ENCODE measurements around the gene GUCY1B1. TPM values are rescaled to one million over a fixed set of nuclear protein-coding genes. Genes with fewer than 3 reads are reported as not detected.

Gene GUCY1B1
- polyA plus RNA-seq, 1 donor (not counting 4 experiments of a cell fraction or from before 2014, with no cell fraction given) = 0.05 TPM

- Histone ChIP-seq H3K9ac (ENCODE audit: control insufficient read depth, extremely low read depth, insufficient read depth, low read length) (no peak overlapping the region), H3K4me2 (ENCODE audit: control insufficient read depth, extremely low read depth, insufficient read depth, low read depth, low read length) (no peak overlapping the region), H3K4me3 (ENCODE audit: control insufficient read depth in 2 of 3, extremely low read depth in 1 of 3, insufficient read depth in 2 of 3, low read depth in 1 of 3, low read length in 3 of 3) (no peak overlapping the region), H3K79me2 (ENCODE audit: control insufficient read depth, insufficient read depth, low read length) (no peaks in the 10 kb centered on the region), H3K9me1 (ENCODE audit: control insufficient read depth, extremely low read depth, insufficient read depth, low read length) (no peaks in the 10 kb centered on the region), H2AFZ (ENCODE audit: control insufficient read depth, low read length) (no peak overlapping the region), H4K20me1 (ENCODE audit: control insufficient read depth, extremely low read depth, insufficient read depth, low read length) (no peaks in the 10 kb centered on the region), H3K36me3 (ENCODE audit: control insufficient read depth in 2 of 2, extremely low read depth in 1 of 2, insufficient read depth in 2 of 2, low read length in 2 of 2) (no peaks in the 10 kb centered on the region), H3K4me1 (ENCODE audit: control insufficient read depth, extremely low read depth, insufficient read depth, low read length) (no peaks in the 10 kb centered on the region), H3K9me3 (ENCODE audit: control insufficient read depth, low read depth, low read length) (no peaks in the 10 kb centered on the region), H3K27me3 (ENCODE audit: control insufficient read depth, extremely low read depth, insufficient read depth, low read length) (no peaks in the 10 kb centered on the region), H3K27ac (ENCODE audit: control insufficient read depth, insufficient read depth, low read length) (no peak overlapping the region)
- DNase-seq (ENCODE audit: low read depth, low spot score) (no peak), FAIRE-seq (no peak)
- TF ChIP-seq, protein P1, sequence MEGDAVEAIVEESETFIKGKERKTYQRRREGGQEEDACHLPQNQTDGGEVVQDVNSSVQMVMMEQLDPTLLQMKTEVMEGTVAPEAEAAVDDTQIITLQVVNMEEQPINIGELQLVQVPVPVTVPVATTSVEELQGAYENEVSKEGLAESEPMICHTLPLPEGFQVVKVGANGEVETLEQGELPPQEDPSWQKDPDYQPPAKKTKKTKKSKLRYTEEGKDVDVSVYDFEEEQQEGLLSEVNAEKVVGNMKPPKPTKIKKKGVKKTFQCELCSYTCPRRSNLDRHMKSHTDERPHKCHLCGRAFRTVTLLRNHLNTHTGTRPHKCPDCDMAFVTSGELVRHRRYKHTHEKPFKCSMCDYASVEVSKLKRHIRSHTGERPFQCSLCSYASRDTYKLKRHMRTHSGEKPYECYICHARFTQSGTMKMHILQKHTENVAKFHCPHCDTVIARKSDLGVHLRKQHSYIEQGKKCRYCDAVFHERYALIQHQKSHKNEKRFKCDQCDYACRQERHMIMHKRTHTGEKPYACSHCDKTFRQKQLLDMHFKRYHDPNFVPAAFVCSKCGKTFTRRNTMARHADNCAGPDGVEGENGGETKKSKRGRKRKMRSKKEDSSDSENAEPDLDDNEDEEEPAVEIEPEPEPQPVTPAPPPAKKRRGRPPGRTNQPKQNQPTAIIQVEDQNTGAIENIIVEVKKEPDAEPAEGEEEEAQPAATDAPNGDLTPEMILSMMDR (optimal IDR thresholded peaks at IDR 0.05 in 1 of 3, IDR thresholded peaks at IDR 0.05 in 1 of 3, conservative IDR thresholded peaks at IDR 0.05 in 1 of 3; ENCODE audit: extremely low read depth in 1 of 3, insufficient read depth in 2 of 3, low read length in 3 of 3) = no peak
- TF ChIP-seq EZH2 (IDR thresholded peaks at IDR 0.05; ENCODE audit: low read length) = no peak
- dilution Hi-C loops (cut with MboI; ENCODE audit: extremely low pct_ligation_motif_present, low sequenced_read_pairs) = no loop called here
Observed at GRCh38 chr4:155800685-155801343, 42.0 kb downstream of the GUCY1B1 start.

- FAIRE-seq (no peak), DNase-seq (ENCODE audit: low read depth, low spot score) (no peak)
- no peaks in the 10 kb centered on the region for H3K27me3 ChIP-seq (ENCODE audit: control insufficient read depth, extremely low read depth, insufficient read depth, low read length)
- H3K9me3 ChIP-seq (ENCODE audit: control insufficient read depth, low read depth, low read length) = no peaks in the 10 kb centered on the region
- H3K4me3 ChIP-seq (ENCODE audit: control insufficient read depth in 2 of 3, extremely low read depth in 1 of 3, insufficient read depth in 2 of 3, low read depth in 1 of 3, low read length in 3 of 3) = no peak overlapping the region
- H3K4me1 ChIP-seq (ENCODE audit: control insufficient read depth, extremely low read depth, insufficient read depth, low read length) = no peaks in the 10 kb centered on the region
- TF ChIP-seq EZH2 (IDR thresholded peaks at IDR 0.05; ENCODE audit: low read length) = no peak
- TF ChIP-seq, protein P1 (optimal IDR thresholded peaks at IDR 0.05 in 1 of 3, IDR thresholded peaks at IDR 0.05 in 1 of 3, conservative IDR thresholded peaks at IDR 0.05 in 1 of 3; ENCODE audit: extremely low read depth in 1 of 3, insufficient read depth in 2 of 3, low read length in 3 of 3) = no peak
- no peak overlapping the region for H3K4me2 ChIP-seq (ENCODE audit: control insufficient read depth, extremely low read depth, insufficient read depth, low read depth, low read length)
- dilution Hi-C loops (cut with MboI; ENCODE audit: extremely low pct_ligation_motif_present, low sequenced_read_pairs) = no loop called here
- no peaks in the 10 kb centered on the region for H3K9me1 ChIP-seq (ENCODE audit: control insufficient read depth, extremely low read depth, insufficient read depth, low read length)
- no peaks in the 10 kb centered on the region for H4K20me1 ChIP-seq (ENCODE audit: control insufficient read depth, extremely low read depth, insufficient read depth, low read length)
- H2AFZ ChIP-seq (ENCODE audit: control insufficient read depth, low read length) = no peak overlapping the region
- no peaks in the 10 kb centered on the region for H3K36me3 ChIP-seq (ENCODE audit: control insufficient read depth in 2 of 2, extremely low read depth in 1 of 2, insufficient read depth in 2 of 2, low read length in 2 of 2)
- H3K9ac ChIP-seq (ENCODE audit: control insufficient read depth, extremely low read depth, insufficient read depth, low read length) = no peak overlapping the region
- H3K27ac ChIP-seq (ENCODE audit: control insufficient read depth, insufficient read depth, low read length) = no peak overlapping the region
- H3K79me2 ChIP-seq (ENCODE audit: control insufficient read depth, insufficient read depth, low read length) = no peaks in the 10 kb centered on the region
Observed at GRCh38 chr4:155802190-155802959, 43.6 kb downstream of the GUCY1B1 start.
